ENCODE data around the gene PNPLA6. TPM values are rescaled to one million over a fixed set of nuclear protein-coding genes. Genes with fewer than 3 reads are reported as not detected.
"Not testable (repeated sequence)": the region's sequence is repeated elsewhere in the genome, so short reads cannot be mapped to it uniquely, and the experiment has no call there.

The PNPLA6 gene
- total RNA-seq, 1 donor from 2014 or later = 40.8 TPM

- no peak for FAIRE-seq
- DNase-seq (ENCODE audit: low read depth) = peak; percentile 28
- TF ChIP-seq CTCF (IDR thresholded peaks at IDR 0.05; ENCODE audit: insufficient read depth, low read length, severe bottlenecking) = no peak
- peak overlapping the region; percentile 99 for H3K4me3 ChIP-seq (ENCODE audit: low read depth, low read length)
- no peaks in the 10 kb centered on the region for H3K27me3 ChIP-seq (ENCODE audit: control insufficient read depth, insufficient read depth, low read length)
- peaks cover 7% of the 10 kb centered on the region for H3K36me3 ChIP-seq (ENCODE audit: control insufficient read depth, insufficient read depth, low read length)
Measured at GRCh38 chr19:7533281-7533885, 2.1 kb upstream of the PNPLA6 start.

- FAIRE-seq = no peak
- DNase-seq (ENCODE audit: low read depth) = peak; percentile 69
- H3K27me3 ChIP-seq (ENCODE audit: control insufficient read depth, insufficient read depth, low read length) = no peaks in the 10 kb centered on the region
- no peak for TF ChIP-seq CTCF (IDR thresholded peaks at IDR 0.05; ENCODE audit: insufficient read depth, low read length, severe bottlenecking)
- H3K36me3 ChIP-seq (ENCODE audit: control insufficient read depth, insufficient read depth, low read length) = peaks cover 3% of the 10 kb centered on the region
- H3K4me3 ChIP-seq (ENCODE audit: low read depth, low read length) = peak overlapping the region; percentile 99
Measured at GRCh38 chr19:7533925-7534480, 1.5 kb upstream of the PNPLA6 start.

GRCh38 chr19:7534531-7535046, 928 bp upstream of the PNPLA6 start:
- no peak for FAIRE-seq
- H3K36me3 ChIP-seq (ENCODE audit: control insufficient read depth, insufficient read depth, low read length) = peaks cover 1% of the 10 kb centered on the region
- H3K4me3 ChIP-seq (ENCODE audit: low read depth, low read length) = peak overlapping the region; percentile 99
- no peaks in the 10 kb centered on the region for H3K27me3 ChIP-seq (ENCODE audit: control insufficient read depth, insufficient read depth, low read length)
- no peak for TF ChIP-seq CTCF (IDR thresholded peaks at IDR 0.05; ENCODE audit: insufficient read depth, low read length, severe bottlenecking)
- DNase-seq (ENCODE audit: low read depth) = peak; percentile 43

- FAIRE-seq = no peak
Measured at GRCh38 chr19:7535998-7536695, 630 bp downstream of the PNPLA6 start.

GRCh38 chr19:7538990-7539389, 3.5 kb downstream of the PNPLA6 start:
- H3K27me3 ChIP-seq (ENCODE audit: control insufficient read depth, insufficient read depth, low read length); FAIRE-seq; H3K4me3 ChIP-seq (ENCODE audit: low read depth, low read length); DNase-seq (ENCODE audit: low read depth): not testable (repeated sequence)
- peaks cover 12% of the 10 kb centered on the region for H3K36me3 ChIP-seq (ENCODE audit: control insufficient read depth, insufficient read depth, low read length)

More at GRCh38 chr19:7535998-7536695, 630 bp downstream of the PNPLA6 start:
- TF ChIP-seq CTCF (IDR thresholded peaks at IDR 0.05; ENCODE audit: insufficient read depth, low read length, severe bottlenecking) = no peak
- DNase-seq (ENCODE audit: low read depth) = no peak
- H3K36me3 ChIP-seq (ENCODE audit: control insufficient read depth, insufficient read depth, low read length) = peaks cover 3% of the 10 kb centered on the region
- no peaks in the 10 kb centered on the region for H3K27me3 ChIP-seq (ENCODE audit: control insufficient read depth, insufficient read depth, low read length)
- peak overlapping the region; percentile 99 for H3K4me3 ChIP-seq (ENCODE audit: low read depth, low read length)

GRCh38 chr19:7539827-7540425, 4.4 kb downstream of the PNPLA6 start:
- no peak overlapping the region for H3K4me3 ChIP-seq (ENCODE audit: low read depth, low read length)
- no peak for TF ChIP-seq CTCF (IDR thresholded peaks at IDR 0.05; ENCODE audit: insufficient read depth, low read length, severe bottlenecking)
- peaks cover 12% of the 10 kb centered on the region for H3K36me3 ChIP-seq (ENCODE audit: control insufficient read depth, insufficient read depth, low read length)
- DNase-seq (ENCODE audit: low read depth) = no peak
- no peaks in the 10 kb centered on the region for H3K27me3 ChIP-seq (ENCODE audit: control insufficient read depth, insufficient read depth, low read length)
- no peak for FAIRE-seq
